AG10803 (cell line): Measurements from ENCODE around the gene GRID2.
"Not testable (repeated sequence)": the region's sequence is repeated elsewhere in the genome, so short reads cannot be mapped to it uniquely, and the experiment has no call there.

Source experiments
- DNase-seq: peaks from one replicate; pipeline ENCODE4 v3.0.0; 2010; ENCODE audit warnings: low read depth
- H3K4me3 ChIP-seq: 2 replicates; pipeline ENCODE4 v1.5.1; 2011; ENCODE audit warnings: mild to moderate bottlenecking, low read length, control low read depth
- TF ChIP-seq, protein P1 (sequence below): conservative IDR thresholded peaks from 2 replicates; pipeline ENCODE4 v1.5.1; 2011; ENCODE audit warnings: mild to moderate bottlenecking, low read length, control low read depth, inconsistent platforms

Gene GRID2

GRCh38 chr4:93359586-93359985 is 1055.8 kb downstream of the GRID2 start:
- no peak for DNase-seq
- TF ChIP-seq, protein P1, sequence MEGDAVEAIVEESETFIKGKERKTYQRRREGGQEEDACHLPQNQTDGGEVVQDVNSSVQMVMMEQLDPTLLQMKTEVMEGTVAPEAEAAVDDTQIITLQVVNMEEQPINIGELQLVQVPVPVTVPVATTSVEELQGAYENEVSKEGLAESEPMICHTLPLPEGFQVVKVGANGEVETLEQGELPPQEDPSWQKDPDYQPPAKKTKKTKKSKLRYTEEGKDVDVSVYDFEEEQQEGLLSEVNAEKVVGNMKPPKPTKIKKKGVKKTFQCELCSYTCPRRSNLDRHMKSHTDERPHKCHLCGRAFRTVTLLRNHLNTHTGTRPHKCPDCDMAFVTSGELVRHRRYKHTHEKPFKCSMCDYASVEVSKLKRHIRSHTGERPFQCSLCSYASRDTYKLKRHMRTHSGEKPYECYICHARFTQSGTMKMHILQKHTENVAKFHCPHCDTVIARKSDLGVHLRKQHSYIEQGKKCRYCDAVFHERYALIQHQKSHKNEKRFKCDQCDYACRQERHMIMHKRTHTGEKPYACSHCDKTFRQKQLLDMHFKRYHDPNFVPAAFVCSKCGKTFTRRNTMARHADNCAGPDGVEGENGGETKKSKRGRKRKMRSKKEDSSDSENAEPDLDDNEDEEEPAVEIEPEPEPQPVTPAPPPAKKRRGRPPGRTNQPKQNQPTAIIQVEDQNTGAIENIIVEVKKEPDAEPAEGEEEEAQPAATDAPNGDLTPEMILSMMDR, result no peak

GRCh38 chr4:93366169-93366755 is 1062.5 kb downstream of the GRID2 start:
- H3K4me3 ChIP-seq, DNase-seq: not testable (repeated sequence)

More at GRCh38 chr4:93359586-93359985, 1055.8 kb downstream of the GRID2 start:
- H3K4me3 ChIP-seq, result no peak overlapping the region

DNA sequence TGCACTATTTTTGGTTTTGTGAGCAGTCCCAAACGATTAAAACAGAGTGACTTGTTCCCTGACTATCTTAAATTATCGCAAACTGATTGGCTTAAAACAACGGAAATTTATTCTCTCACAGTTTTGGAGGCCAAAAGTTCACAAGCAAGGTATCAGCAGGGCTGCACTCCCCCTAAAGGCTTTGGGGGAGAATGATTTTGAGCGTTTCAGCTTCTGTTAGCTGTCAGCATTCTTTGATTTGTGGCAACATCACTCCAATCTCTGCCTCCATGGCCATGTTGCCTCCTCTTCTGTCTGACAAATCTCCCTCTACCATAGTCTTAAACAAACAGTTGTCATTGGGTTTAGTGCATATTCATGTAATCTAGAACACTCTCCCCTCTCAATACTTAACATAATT is 1065.2 kb downstream of the GRID2 start:
- no peak for DNase-seq
- no peak overlapping the region for H3K4me3 ChIP-seq
- TF ChIP-seq, protein P1, result no peak

DNA sequence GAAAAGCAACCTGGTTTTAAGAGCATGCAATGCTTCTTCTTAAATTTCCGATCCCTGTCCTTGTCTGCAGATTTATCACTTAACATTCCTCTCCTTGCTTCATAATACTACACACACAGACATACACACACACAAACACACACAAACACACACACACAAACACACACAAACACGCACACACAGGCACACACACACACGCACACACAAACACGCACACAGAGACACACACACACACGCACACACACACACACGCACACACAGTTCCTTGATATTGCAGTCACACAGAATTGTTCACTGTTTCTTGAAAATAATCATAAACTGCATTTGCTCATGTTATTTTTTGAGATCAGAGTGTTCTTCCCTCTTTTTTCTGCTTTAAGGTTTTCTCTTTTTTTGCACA is 1066.5 kb downstream of the GRID2 start:
- no peak overlapping the region for H3K4me3 ChIP-seq
- TF ChIP-seq, protein P1, result no peak
- no peak for DNase-seq

DNA sequence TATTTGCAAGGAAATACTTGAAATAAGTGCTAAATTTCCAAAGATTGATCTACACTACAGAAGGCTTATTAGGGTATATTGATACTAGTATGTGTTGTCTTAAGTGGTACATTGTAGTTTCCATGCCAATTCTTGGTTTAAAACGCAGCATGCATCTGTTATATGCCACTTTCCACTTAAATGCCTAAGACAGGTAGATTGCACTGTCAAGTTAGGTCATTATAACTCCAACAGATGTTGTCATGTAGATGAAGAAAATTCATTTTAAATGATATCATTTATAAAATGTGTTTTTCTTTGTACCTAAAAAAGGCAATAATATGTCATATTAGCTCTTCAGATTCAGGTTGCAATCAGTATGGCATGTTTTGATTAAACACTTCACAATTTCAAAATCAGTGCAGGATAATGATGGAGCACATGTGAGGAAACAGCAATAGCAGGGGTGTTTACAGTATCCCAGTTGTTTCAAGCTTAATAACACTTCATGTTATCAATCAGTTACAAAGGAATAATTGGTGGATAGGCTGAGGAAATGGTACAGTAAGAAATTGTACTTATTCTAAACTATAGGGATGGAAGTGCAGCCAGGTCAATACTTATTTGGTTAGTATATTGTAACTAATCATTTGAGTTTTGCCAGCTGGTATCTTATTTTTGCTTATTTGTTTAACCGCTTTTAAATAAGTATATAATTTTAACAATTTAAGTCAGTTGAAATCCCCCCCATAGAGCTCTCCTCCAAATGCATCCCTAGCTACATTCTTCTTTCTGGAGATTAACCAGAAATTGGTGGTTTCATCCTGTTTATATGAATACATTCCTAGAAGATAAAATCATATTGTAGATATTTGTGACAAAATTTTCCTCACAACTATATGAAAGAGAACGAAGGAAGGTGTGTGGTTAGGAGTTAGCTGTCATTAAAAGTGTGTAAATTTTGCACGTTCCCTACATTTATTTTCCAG is 1070.4 kb downstream of the GRID2 start:
- DNase-seq, result no peak
- H3K4me3 ChIP-seq, result no peak overlapping the region
- TF ChIP-seq, protein P1, result no peak

DNA sequence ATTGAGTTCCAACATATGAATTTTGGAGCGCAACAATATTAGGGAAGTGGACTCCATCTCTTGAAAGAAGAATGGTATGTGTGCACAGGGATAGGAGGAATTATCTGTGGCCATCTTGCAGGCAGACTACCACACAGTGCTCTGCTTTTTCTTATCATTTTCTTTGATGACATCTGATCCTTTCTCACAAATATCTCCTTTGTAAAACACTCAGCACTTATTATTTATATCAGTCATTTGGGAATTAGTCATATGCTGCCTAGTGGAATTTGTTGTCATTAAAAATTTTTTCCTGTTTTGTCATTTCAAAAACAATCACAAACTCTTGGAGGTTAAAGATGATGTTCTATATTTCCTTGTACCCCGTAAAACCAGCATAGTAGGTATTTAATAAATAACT is 1080.5 kb downstream of the GRID2 start:
- TF ChIP-seq, protein P1, result no peak
- H3K4me3 ChIP-seq, result no peak overlapping the region
- DNase-seq, result no peak

- no peak overlapping the region for H3K4me3 ChIP-seq
- DNase-seq, result no peak
- TF ChIP-seq, protein P1, result no peak
Measured at GRCh38 chr4:93384887-93385286, 1081.1 kb downstream of the GRID2 start.
